NT2/D1 (cell line): ENCODE results near the gene ENOX1.

Experiments
- SUZ12 ChIP-seq: IDR thresholded peaks from 2 replicates; pipeline ENCODE4 v1.6.1; 2011; ENCODE audit not compliant: insufficient read length, insufficient read depth; ENCODE audit errors: extremely low read depth
- YY1 ChIP-seq: IDR thresholded peaks from 2 replicates; pipeline ENCODE4 v1.6.1; 2011; ENCODE audit not compliant: insufficient read length, insufficient read depth
- ZNF274 ChIP-seq: IDR thresholded peaks from 2 replicates; pipeline ENCODE4 v1.6.1; 2011; ENCODE audit warnings: mild to moderate bottlenecking, low read depth, low read length

- TF ChIP-seq YY1 (no peak), ZNF274 (no peak), SUZ12 (no peak)
Measured at GRCh38 chr13:43780666-43781065, 6.1 kb downstream of the ENOX1 start.
